Measurements from ENCODE around the gene RBM43. TPM values are rescaled to one million over a fixed set of nuclear protein-coding genes. Genes with fewer than 3 reads are reported as not detected.

The RBM43 gene
- total RNA-seq, 4 donors from 2014 or later = 6.9 to 13.6 (median 13.2) TPM

DNA sequence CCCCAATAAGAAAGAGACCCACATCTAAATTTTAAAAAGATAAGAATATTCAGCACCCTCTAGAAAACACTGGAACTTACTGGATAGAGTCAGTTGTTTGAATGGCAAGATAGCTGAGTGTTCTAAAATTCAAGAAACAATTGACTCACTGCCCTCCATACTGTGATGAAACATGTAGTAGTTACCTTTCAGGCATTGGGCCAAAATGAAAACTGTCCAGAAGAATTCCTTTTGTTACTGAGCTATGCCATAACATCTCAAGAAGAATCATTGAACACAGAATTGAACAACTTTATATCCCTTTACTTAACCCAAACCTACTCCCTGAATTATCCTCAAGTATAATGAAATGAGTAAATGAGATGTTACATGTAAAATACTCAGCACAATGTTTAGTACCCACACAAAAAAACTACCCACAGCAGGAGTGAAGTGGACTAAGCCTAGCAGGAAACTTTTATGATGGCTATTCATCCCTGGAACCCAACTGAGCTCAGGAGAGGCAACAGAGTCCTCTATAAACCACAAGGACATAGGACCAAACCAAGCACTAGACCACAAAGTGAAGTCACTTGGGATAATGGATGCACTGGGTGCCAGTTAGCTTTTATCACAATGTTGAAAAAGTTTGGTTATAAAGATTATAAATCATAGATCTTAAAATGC, 32.7 kb downstream of the RBM43 start:
- Histone ChIP-seq H3K9me3 (peaks cover 0 to 4% (median 2%) of the 10 kb centered on the region in 4 donors), H3K27me3 (no peaks in the 10 kb centered on the region), H3K4me3 (no peak overlapping the region), H3K36me3 (no peaks in the 10 kb centered on the region), H3K4me1 (no peaks in the 10 kb centered on the region), H3K27ac (no peak overlapping the region)
- TF ChIP-seq, protein P1, sequence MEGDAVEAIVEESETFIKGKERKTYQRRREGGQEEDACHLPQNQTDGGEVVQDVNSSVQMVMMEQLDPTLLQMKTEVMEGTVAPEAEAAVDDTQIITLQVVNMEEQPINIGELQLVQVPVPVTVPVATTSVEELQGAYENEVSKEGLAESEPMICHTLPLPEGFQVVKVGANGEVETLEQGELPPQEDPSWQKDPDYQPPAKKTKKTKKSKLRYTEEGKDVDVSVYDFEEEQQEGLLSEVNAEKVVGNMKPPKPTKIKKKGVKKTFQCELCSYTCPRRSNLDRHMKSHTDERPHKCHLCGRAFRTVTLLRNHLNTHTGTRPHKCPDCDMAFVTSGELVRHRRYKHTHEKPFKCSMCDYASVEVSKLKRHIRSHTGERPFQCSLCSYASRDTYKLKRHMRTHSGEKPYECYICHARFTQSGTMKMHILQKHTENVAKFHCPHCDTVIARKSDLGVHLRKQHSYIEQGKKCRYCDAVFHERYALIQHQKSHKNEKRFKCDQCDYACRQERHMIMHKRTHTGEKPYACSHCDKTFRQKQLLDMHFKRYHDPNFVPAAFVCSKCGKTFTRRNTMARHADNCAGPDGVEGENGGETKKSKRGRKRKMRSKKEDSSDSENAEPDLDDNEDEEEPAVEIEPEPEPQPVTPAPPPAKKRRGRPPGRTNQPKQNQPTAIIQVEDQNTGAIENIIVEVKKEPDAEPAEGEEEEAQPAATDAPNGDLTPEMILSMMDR (IDR thresholded peaks at IDR 0.05) = no peak
- TF ChIP-seq POLR2A (IDR thresholded peaks at IDR 0.05) (no peak), EP300 (IDR thresholded peaks at IDR 0.05) (no peak)
- DNase-seq (ENCODE audit: low spot score in 2 of 2) = no peak

DNA sequence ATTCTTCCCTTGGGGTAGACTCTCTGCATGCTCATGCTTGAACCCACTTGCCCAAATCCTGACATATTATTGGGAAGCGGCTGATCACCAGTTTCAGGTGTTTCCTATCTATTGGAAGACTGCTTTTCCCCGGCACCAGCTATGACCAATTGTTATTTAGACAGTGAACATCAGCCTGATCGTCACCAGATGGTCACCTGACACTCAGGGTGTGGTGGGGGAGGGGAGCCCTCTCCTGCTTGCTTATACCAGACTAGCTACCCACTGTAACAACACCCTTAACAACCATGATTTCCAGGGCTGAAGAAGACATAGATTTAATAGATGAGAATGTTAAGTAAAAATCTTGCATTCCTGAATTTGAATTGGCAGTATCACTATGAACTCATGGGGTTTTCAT, 44.3 kb downstream of the RBM43 start:
- Histone ChIP-seq H3K4me3 (no peak overlapping the region), H3K27ac (no peak overlapping the region), H3K36me3 (no peaks in the 10 kb centered on the region), H3K4me1 (no peaks in the 10 kb centered on the region), H3K9me3 (no peaks in the 10 kb centered on the region), H3K27me3 (no peaks in the 10 kb centered on the region)
- DNase-seq (ENCODE audit: low spot score in 2 of 2) = no peak
- TF ChIP-seq EP300 (IDR thresholded peaks at IDR 0.05) (no peak), POLR2A (IDR thresholded peaks at IDR 0.05) (no peak)
- TF ChIP-seq, protein P1 (IDR thresholded peaks at IDR 0.05) = no peak
- WGBS, 2 donors = 71 to 77% methylated on average over 3 of the region's 3 CpGs

DNA sequence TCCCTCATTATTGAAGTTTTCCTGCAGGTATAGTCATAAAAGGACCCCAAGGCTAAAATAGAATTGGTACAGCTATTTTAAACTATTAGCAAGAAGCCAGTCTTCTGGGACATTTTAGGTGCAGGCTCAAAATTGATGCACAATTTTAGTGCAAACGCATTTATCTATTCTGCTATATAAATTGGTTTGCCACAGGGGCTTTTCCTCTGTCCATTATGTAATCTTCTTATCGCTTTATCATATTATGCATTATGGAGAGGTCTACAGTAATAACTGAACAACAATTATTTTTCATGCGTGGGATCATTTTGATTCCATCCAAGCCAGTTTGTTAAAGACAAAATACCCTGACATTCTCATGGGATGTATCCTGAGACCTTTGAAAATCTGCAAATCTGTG, 54.6 kb downstream of the RBM43 start:
- no peak for TF ChIP-seq POLR2A (IDR thresholded peaks at IDR 0.05)
- TF ChIP-seq, protein P1 (IDR thresholded peaks at IDR 0.05) = no peak
- no peak for TF ChIP-seq EP300 (IDR thresholded peaks at IDR 0.05)
- no peaks in the 10 kb centered on the region for H3K9me3 ChIP-seq
- no peaks in the 10 kb centered on the region for H3K36me3 ChIP-seq
- no peaks in the 10 kb centered on the region for H3K27me3 ChIP-seq
- no peak overlapping the region for H3K4me3 ChIP-seq
- no peaks in the 10 kb centered on the region for H3K4me1 ChIP-seq
- WGBS, 2 donors = 82 to 84% methylated on average over 3 of the region's 3 CpGs
- no peak for DNase-seq (ENCODE audit: low spot score in 2 of 2)
- no peak overlapping the region for H3K27ac ChIP-seq

DNA sequence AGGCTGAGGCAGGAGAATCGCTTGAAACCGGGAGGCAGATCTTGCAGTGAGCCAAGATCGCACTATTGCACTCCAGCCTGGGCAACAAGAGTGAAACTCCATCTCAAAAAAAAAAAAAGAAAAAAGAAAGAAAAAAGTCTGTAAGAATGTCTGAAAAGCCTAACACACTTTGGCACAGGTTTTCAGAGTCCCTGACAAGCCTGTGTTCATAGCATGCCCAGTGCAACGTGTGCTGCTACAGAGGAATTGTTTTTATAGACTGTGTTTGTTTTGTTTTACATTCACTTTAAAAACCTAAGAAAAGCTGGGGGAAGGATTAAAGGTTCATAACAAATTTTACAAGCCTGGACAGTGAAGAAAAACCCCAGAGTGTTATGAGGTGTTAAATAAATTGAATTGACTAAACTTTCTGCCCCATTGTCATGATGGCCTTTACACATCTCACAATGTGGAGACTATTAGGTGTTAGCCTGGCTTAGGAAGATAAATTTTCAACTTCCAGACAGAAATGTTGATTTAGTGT, 55.2 kb downstream of the RBM43 start:
- Histone ChIP-seq H3K4me1 (no peaks in the 10 kb centered on the region), H3K9me3 (no peaks in the 10 kb centered on the region), H3K4me3 (no peak overlapping the region), H3K27me3 (no peaks in the 10 kb centered on the region), H3K36me3 (no peaks in the 10 kb centered on the region), H3K27ac (no peak overlapping the region)
- no peak for DNase-seq (ENCODE audit: low spot score in 2 of 2)
- TF ChIP-seq POLR2A (IDR thresholded peaks at IDR 0.05) = no peak
- WGBS, 2 donors = 79 to 80% methylated on average over 4 of the region's 4 CpGs

DNA sequence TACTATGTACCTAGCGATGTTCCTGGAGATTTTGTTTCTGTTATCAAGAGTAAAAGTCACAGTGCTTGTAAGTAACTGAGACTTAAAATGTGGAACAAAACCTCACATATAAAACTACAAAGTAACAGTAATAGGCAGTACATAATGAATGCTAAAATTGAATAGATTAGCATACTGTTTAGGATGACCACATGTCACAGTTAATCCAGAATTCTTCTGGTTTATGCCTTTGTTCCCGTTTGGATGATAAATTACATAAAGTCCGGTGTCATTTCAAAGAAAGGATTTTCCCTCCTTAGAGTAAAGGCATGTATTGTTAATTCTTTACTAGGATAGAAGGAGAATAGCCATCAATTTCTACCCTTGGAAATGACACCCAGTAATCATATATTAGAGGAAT, 56.1 kb downstream of the RBM43 start:
- no peak overlapping the region for H3K27ac ChIP-seq

More for the DNA sequence above, 56.1 kb downstream of the RBM43 start:
- DNase-seq (ENCODE audit: low spot score in 2 of 2) = no peak
- Histone ChIP-seq H3K36me3 (no peaks in the 10 kb centered on the region), H3K4me3 (no peak overlapping the region), H3K27me3 (no peaks in the 10 kb centered on the region), H3K4me1 (no peaks in the 10 kb centered on the region), H3K9me3 (no peaks in the 10 kb centered on the region)
- TF ChIP-seq EP300 (IDR thresholded peaks at IDR 0.05) (no peak), POLR2A (IDR thresholded peaks at IDR 0.05) (no peak)
- TF ChIP-seq, protein P1 (IDR thresholded peaks at IDR 0.05) = no peak
- 71 to 74% methylated on average over 3 of the region's 3 CpGs for WGBS, 2 donors
